ENCODE data around the gene FOCAD.
A peak's percentile ranks its signal among the peaks of the same experiment; 100 is the strongest.

The FOCAD gene

DNA sequence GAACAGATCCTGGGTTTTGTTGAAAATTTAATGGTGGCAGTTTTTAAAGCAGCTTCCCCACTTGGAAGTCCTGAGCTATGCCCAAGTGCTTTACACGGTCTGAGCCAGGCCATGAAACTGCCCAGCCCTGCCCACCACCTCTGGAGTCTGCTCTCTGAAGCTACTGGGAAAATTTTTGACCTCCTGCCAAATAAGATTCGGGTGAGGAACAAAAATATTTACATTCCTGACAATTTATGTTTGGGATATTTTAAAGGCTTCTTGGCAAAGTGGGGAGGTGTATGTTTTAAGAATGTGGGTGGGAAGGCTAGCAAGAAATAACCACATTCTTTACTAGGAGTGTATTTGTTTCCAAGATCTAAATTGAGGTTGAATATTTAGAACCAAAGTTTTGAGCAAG is 297.4 kb downstream of the FOCAD start:
- DNase-seq: no peak

DNA sequence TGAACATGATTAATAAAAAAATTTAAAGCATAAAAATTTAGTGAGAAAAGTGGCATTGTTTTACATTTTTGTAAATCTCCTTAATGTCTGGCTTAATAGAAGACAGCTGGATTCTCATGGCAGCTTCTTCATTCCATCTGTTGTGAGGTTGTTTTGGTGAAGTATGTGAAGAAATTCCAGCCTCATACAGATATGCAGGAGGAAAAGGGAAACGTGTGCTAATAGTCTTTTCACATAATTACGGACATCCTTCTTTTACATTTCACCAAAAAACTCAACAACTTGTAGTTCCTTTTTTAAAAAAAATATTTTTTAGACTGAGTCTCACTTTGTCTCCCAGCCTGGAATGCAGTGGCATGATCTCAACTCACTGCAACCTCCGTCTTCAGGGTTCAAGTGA is 300.4 kb downstream of the FOCAD start:
- DNase-seq: no peak

DNA sequence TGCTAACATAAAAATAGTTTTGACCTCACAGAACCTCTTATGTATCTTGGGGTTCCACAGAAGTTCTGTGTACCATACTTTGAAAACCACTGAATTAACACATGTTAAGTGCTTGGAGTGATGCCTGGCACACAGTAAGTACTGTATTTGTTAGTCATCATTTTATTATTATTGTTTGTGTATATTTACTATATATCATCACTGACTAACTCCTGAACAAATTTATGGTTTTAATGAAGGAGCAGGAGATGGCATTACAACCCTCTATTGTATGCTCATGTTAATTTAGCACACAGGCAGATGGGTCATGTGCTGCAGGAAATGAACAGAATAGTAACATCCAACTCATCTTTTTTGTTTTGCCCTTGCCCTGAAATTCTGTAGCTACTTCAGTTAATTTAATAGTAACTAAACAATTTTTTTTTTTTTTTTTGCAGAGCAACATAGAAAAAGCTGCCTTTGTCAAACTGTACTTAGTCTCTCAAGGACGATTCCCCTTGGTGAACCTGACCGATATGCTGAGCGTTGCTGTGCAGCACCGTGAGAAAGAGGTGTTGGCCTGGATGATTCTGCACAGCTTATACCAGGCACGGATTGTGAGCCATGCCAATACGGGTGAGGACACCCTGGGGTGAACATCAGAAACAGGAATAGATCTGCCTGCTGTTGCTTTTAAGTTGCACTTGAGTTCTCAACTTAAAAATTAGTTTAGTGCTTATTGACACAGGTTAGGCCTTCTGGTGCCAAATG is 302.0 kb downstream of the FOCAD start:
- DNase-seq: no peak

DNA sequence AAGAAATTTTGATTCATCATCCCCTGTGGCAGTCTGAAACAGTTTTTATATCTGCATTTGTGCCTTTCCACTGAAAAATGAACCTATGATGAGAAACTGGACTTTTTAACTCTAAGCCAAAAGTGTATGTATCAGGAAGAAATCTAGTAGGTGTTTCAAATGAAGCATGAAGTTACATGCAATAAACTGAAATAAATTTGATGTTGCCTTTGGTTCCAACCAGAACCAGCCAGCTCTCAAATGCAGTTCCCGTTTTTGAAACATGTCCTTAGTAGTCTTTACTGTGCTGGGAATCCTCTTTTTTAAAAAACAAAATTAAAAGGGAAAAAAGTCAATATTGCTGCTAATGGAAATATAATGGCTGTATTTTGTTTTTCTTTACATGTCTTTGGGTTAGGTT is 303.5 kb downstream of the FOCAD start:
- no peak for DNase-seq

DNA sequence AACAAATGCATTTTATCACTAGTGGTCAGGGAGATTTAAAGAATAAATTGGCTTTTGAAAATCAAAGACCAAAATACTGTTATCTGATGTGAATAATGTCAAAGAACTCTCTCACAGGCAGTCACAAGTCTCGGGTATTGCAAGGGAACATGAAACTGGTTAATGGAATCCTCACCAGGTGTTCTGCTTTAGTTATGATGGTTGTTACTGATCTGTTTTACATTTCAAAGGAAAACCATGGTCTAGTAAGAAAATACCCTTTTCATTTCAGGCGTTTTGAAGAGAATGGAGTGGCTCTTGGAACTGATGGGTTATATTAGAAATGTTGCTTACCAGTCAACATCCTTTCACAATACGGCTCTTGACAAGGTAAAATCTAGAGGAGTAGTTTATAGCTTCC is 304.0 kb downstream of the FOCAD start:
- no peak for DNase-seq

DNA sequence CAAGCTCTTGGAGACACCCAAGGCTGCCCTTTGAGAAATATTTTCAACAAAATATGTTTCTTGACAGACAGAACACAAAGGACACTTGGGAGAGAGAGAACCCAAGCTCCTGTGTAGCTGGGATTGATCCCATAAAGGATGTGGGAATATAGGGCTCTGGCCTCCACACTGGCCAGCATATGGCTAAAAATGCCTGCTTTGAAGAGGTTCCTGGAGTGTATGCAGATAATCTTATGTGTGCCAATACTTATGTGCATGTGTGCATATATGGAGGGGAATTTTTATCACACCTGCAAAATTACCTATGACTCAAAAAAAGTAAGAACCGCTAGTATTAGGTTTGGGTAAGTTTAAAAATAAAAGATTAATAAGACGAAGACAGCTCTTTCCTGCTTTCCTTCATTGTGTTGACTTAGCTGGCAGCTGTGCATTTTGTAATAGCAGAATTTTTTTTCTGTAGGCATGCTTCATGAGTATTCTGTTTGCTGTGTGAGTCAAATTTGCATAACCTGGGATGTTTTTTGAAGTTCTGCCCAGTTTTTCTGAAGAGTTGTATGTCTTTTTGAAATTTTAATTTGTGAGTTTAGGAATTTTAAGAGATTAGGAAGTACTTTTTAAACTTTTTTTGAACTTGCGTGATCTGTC is 304.7 kb downstream of the FOCAD start:
- DNase-seq: no peak

DNA sequence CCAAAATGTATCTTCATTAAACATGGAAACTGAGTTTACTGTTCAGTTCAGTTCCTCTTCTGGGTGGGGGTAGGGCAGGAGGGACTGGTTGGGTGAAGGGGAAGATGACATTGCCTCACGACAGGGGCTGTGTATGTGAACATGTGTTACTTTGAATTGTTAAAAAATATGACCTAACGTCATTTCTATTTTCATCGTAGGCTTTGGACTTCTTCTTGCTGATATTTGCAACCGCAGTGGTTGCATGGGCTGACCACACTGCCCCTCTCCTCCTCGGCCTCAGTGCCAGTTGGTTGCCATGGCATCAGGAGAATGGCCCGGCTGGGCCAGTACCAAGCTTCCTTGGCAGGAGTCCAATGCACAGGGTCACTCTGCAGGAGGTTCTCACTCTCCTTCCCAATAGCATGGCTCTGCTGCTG is 305.9 kb downstream of the FOCAD start:
- no peak for DNase-seq

DNA sequence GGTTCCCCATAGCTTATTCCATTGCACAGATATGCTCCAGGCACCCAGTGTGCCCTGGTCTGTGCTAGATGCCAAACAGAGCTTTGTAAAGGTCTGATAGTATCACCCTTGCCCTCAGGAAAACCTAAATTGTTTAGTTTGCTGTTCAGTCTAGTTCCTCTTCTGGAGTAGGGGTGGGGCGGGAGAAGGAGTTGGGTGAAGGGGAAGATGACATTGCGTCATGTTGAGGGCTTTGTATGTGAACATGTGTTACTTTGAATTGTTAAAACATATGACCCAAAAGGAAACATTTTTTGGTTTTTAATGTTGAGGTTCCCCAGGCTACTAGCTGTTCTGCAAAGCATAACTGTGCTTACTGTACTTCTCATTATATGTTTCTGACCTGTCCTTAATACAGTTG is 306.8 kb downstream of the FOCAD start:
- peak; percentile 17 for DNase-seq

DNA sequence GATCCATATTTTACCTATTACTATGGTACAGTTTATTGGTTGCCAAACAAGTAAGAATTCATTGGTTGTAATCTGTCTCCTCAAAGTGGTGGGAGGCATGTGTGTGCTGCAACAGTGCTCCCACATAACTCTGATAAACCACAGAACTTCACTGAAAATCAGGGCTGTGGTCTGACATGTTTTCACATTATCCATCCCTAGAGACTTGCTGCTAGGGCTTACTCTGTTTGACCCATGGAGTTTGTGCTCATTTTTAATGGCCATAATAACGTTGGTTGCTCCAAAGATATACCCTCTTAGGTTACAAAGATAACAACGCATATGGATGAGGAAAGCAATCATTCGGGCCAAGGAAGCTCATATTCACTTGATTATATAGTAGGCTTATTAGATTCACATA is 310.4 kb downstream of the FOCAD start:
- no peak for DNase-seq

DNA sequence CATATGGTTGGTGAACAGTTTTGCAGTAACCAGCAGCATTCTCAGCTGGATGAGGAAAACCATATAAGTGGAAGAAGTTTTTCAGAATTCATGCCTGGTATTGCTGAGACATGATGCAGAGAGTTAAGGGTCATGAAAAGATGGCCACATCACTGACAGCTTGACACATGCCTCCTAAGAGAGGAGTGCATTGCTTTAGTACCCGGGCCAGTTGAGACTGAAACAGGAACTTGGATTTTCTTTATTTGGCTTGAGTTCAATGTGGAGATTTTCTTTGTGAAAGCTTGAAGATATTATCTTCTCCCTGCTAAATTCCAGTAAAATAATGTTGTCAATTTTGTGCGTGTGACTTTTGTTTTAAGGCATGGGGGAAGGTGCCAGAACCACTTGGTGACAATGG is 311.6 kb downstream of the FOCAD start:
- DNase-seq: no peak

DNA sequence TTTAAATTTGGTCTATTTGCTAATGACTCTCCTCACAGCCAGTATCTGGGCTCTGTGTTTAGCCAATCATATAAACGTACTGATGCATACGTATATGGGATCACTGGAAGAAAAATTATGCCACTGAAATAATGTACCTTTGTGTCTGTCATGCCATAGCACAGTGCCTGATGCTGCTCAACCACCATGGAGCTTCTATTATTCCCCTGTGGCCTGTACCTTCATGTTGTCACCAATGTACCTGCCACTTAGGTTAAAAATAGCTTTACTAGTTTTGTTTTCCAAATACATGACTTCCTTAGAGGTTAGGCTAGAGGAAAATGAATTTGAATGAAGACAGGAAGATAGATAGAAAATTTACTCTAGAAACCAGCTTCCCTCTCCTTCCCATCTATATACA is 312.8 kb downstream of the FOCAD start:
- DNase-seq: no peak

DNA sequence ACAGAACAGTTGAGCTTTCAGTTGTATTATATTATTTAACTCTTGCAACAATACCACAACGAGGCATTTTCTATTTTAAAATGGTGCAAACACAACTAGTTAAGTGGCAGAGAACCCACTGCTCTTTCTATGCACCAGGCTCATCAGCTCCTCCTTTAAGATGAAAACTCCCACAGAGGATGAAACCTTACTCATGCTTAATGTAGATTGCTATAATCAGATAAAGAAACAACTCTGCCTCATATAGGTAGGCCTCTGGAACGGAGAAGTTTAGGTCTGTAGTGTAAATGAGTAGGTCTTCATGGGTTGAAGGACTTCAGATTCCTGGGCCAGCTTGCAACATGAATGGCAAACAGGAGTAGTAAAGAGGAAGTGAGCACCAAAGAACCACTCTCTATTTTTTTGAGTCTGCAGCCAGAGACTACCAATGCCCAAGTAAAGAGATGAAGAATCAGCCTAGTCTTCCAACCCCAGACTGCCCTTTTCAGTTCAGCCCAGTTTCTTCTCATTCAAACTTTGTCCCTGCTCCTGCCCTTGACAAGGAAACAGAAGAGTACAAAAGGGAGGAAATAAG is 313.5 kb downstream of the FOCAD start:
- no peak for DNase-seq

DNA sequence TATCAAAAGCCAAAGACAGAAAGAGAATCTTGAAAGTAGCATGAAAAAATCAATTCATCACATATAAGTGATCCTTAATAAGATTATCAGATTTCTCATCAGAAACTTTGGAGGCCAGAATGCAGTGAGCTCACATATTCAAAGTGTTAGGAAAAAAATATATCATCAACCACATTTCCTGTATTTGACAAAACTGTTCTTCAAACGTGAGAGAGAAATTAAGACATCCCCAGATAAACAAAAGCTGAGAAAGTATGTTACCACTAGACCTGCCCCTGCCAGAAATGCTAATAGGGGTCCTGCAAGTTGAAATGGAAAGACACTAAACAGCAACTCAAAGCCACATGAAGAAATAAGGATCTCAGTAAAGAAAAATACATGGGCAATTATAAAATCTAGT is 317.5 kb downstream of the FOCAD start:
- DNase-seq: no peak

DNA sequence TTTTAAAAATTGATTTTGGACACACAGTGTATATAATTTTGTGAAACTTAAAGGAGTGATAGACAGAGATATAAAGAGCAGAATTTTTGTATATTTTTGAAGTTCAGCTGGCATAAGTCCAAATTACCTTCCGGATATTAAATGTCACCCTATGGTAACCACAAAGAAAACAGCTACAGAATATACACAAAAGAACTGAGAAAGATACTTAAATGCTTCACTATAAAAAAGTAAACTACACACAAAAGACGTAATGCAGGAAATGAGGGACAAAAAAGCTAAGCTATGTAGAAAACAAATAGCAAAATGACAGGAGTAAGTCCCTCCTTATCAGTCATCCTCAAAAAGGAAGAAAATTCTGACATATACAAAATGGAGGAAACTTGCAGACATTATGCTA is 318.0 kb downstream of the FOCAD start:
- DNase-seq: no peak

DNA sequence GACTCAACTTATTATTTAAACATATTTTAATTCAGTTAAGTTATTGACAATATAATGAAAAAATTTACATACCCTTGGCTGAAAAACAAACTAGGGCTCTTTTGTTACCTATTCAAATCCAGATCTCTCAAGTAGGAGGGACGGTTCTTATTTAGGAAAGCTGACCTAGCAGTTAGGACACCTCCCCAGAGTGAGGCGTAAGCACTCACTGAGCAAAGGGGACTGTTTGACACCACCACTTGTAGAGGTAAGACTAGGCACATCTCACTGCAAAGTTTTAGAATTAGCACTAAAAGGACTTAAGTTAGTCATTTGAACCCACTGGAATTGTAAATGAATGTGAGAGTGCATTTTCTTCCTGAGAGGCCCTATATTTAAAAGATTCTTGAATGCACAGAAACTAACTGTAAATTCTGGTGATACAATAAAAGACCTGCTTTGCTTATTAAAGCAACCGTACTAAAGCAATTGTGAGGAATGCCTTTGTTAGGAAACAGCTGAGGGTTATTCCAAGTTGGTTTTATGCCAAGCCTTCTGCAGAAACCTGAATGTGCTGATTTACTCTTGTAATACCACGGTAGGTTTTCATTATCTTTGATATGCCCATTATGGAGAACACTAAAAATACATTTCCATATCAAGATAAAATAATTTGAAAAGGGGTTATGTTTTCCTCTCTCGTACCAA is 331.2 kb downstream of the FOCAD start:
- no peak for DNase-seq

DNA sequence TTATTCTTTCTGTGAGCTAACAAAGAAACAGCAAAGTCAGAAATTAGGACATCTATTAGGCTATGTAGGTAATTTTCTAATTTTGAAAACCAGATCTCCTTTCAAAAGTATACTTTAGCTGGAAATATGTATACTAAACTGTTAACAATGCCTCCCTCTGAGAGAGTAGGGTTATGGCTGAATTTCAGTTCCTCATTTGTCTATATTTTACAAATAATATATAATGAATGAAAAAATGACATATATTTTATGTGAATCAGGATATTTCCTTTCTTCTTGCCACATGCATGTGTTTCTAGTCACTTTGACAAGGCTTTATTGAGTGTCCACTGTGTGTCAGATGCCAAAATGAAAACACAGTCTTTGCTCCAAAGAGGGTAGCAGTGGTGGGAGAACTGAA is 331.9 kb downstream of the FOCAD start:
- DNase-seq: no peak

DNA sequence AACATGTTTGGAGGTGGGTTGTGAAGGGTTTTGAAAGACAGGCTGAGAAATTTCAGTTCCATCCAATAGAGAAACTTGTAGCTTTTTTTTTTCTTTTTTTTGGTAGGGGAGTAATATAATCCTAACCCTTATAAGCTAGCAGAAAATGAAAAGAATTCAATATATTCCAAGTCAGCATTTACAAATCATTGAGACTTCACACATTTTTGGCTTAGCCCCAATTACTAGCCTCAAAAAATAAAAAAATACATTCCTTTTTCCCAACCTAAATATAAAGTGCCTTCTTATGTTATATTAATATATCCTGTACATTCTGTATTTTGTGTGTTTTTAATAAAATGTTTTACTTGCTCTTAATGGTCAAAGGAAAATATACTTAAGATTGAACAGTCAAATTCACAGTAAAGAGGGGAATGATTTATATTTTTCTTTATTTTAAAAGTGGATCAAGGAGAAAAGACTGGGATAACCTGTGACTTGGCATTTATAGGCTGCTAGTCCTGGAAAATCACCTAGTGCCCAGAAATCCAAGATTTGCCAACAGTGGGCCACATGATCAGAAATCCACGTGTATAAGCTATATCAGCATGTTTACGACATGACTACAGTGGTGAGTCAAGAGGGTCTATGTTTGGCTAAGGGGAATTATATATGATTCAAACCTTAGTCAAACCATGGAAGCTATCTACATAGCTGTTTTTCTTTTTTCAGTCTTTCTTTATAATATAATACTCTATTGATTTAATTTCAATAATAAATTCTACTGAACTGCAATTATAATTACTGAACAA is 332.8 kb downstream of the FOCAD start:
- no peak for DNase-seq

DNA sequence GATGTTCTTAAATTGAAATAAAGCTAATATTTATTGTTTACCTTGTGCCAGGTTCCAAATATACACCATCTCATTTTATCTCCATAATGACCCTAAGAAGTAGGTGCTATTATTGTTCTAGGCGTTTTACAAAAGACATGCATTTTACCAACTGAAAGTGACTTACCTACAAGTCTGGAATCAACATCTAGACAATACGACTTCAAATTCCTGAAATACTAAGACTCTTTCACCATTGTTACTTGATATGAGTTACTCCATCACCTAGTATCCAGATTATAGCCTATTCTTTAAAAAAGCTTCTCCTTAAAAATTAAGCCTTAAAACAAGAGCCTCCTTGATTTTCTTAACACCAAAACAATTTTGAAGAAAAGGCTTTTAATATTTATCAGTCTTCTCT is 334.1 kb downstream of the FOCAD start:
- no peak for DNase-seq

DNA sequence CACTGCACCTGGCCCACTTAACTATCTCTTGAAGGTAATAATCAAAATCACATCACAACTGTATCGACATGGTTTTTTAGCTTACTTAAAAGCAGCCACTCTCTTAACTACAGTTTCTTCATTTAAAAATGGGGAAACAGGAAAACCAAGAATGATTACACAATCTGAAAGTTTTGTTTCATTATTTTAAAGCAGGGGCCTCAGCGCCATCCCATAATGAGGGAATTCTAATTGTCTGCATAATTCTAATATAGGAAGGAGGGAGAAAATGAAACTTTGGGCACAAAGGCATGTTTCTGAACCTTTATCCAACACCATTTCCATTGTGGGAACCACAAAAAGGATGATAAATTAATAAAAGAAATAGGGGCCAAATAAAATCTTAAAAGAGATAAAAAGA is 339.8 kb downstream of the FOCAD start:
- DNase-seq: no peak

DNA sequence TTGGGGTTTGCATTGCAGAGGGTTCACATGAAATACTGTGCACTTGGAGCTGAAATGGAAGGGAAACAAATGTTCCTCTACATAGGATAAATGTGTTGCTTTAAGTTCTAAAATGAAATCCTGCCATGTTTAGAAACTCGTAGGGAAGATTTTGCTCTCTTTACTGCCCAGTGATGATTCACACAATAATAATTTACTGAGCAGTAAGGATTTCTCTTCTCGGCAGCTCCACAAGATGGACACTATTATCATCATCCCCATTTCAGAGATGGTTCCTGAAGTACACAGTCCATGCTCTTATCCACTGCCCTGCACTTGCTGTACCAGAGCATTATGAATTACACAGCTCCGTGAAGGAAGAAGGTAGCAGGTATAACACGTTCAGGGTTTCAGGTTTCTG is 343.2 kb downstream of the FOCAD start:
- DNase-seq: no peak

DNA sequence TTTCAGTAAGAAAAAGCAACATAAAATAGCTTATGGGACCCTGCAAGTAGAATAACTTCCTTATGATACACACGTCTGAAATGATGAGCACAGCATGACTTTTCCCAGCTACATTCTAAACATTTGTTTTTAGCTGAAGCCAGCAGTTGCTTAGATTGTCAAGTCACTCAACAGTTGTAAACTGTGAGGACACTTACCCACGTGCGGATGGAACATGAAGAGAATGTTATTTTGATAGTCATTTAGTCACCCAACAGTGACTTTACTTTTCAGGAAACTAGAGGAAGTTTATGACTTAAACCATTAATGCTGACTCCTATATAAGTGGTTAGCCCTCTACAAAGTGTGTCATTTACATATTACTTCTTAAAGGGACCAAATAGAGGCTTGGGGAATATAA is 344.4 kb downstream of the FOCAD start:
- no peak for DNase-seq

DNA sequence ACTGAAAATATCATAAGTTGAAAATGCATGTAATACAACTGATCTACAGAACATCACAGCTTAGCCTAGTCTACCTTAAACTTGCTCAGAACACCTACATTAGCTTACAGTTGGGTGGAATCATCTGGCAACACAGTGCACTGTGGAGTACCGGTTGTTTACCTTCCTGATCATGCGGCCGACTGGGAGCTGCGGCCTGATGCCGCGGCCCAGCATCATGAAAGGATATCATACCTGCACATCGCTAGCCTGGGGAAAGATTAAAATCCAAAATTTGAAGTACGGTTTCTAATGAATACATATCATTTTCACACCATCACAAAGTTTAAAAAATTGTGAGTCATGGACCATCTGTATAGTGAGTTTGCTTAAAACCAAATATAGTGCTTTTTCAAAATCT is 345.6 kb downstream of the FOCAD start:
- DNase-seq: no peak

DNA sequence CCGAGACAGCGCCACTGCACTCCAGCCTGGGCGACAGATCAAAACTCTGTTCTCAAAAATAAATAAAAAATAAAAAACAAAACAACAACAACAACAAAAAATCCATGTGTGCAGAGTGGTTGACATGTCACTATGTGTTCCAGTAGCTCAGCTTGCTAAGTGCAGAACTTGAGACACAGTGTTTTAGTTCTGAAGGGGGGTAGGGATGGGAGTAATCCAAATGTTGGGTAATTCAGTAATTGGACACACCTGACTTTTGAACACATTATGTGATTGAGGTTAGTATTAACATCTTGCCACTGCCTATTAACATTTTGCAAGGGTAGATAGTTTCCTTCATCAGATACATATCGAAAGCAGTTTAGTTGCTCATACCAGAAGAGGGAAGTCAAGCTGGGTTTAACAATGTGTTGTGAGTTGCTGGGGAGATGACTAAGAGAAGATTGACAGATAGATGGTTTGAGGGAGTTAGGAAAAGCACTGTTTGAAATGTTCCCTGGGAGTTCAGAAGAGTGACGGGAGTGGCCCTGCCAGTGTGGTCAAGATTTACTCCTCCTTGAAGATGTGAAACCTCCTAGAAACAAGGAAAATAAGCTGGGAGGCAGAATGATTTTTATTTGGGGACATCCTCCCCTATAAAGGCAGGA is 346.5 kb downstream of the FOCAD start:
- peak; percentile 51 for DNase-seq
